Type B pancreatic cell (in vitro differentiated cells): ENCODE data around the gene GPX2. TPM values are rescaled to one million over a fixed set of nuclear protein-coding genes. Genes with fewer than 3 reads are reported as not detected.
A peak's percentile ranks its signal among the peaks of the same experiment; 100 is the strongest.

Experiments used
- DNase-seq: peaks from one replicate; pipeline ENCODE4 v3.0.0; 2021; ENCODE audit warnings: mixed read lengths; ENCODE audit not compliant: unreplicated experiment; ENCODE audit errors: extremely low spot score
- H3K27ac Mint-ChIP-seq: 2 replicates; pipeline ENCODE4 v1.8.0; 2021; ENCODE audit warnings: mild to moderate bottlenecking, mixed read lengths
- H3K27me3 Mint-ChIP-seq: 2 replicates; pipeline ENCODE4 v1.8.0; 2021; ENCODE audit warnings: mixed read lengths
- H3K36me3 Mint-ChIP-seq: 2 replicates; pipeline ENCODE4 v1.8.0; 2021; ENCODE audit warnings: mixed read lengths
- H3K4me1 Mint-ChIP-seq: one replicate; pipeline ENCODE4 v1.8.0; 2021; ENCODE audit warnings: mixed read lengths; ENCODE audit not compliant: unreplicated experiment
- H3K4me3 Mint-ChIP-seq: 2 replicates; pipeline ENCODE4 v1.8.0; 2021; ENCODE audit warnings: mild to moderate bottlenecking, mixed read lengths
- H3K9me3 Mint-ChIP-seq: 2 replicates; pipeline ENCODE4 v1.8.0; 2021; ENCODE audit warnings: mixed read lengths
- CTCF ChIP-seq: fragments of 200-600 bp; sonication (generic); conservative IDR thresholded peaks from 2 replicates; pipeline ENCODE4 v1.5.0; 2021; ENCODE audit warnings: antibody characterized with exemption, mild to moderate bottlenecking
- long read RNA-seq: library from polyadenylated mRNA; unstranded; transcript quantifications from one replicate; pipeline ENCODE4 v2.0.0, GENCODE V29; 2020
- total RNA-seq: library from RNA; stranded (reverse); gene quantifications from 2 replicates; pipeline ENCODE4 v1.2.1, GENCODE V29; 2021; ENCODE audit warnings: low replicate concordance

GPX2 gene
- 39.2 and 69.7 TPM in 2 replicates for total RNA-seq
- long read RNA-seq, transcript GPX2-201 (2 exons, 990 nt) = major isoform, 38 of 45 reads
- long read RNA-seq, partial matches to known transcripts = 0 of 45 reads
- long read RNA-seq, other reads (novel, unspliced or antisense) = 5 of 45 reads

DNA sequence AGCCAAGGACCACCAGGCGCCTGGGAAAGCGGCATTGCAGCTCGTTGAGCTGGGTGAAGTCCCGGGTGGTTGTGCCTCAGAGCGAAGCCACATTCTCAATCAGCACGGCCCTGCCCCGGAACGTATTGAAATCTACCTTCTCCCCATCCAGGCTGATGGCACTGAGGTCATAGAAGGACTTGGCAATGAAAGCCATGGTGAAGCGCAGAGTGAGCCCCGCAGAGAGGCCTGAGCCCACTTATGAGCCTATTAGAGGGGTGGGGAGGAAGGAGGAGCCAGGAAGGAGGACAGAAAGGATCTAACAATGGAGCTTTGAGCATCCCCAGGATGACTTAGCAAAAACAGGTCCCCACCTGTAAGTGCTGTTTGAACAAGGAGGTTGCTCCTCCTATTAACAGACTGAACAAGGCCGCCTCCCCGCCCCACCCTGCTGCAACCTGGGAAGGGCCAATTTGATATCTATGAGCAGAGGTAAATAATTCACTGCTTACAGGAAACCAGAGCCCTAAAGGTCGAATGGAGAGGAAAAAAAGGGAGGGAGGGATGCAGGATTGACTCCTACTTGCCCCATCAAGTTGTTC, at the start of gene GPX2:
GPX2 (minus strand) TSS at position 215 of the 581 bp plus-strand sequence; CDS start at position 196, 19 bp downstream.
- Mint-ChIP-seq H3K4me1 (peaks cover 37% of the 10 kb centered on the region), H3K36me3 (peaks cover 35% of the 10 kb centered on the region), H3K27me3 (no peaks in the 10 kb centered on the region), H3K27ac (peak within 1 kb of the TSS; percentile 91), H3K9me3 (no peaks in the 10 kb centered on the region), H3K4me3 (peak within 1 kb of the TSS; percentile 57)
- DNase-seq = no peak
- TF ChIP-seq CTCF = no peak

- Mint-ChIP-seq H3K9me3 (no peaks in the 10 kb centered on the region), H3K36me3 (peaks cover 10% of the 10 kb centered on the region), H3K4me1 (peaks cover 14% of the 10 kb centered on the region), H3K4me3 (no peak overlapping the region), H3K27ac (no peak overlapping the region), H3K27me3 (peaks cover 2% of the 10 kb centered on the region)
- DNase-seq = no peak
- no peak for TF ChIP-seq CTCF
Measured at GRCh38 chr14:64990939-64991338, 48.4 kb upstream of the GPX2 start.

GRCh38 chr14:64990296-64990695, 47.8 kb upstream of the GPX2 start:
- Mint-ChIP-seq H3K9me3 (no peaks in the 10 kb centered on the region), H3K4me1 (peaks cover 14% of the 10 kb centered on the region), H3K4me3 (peak overlapping the region; percentile 8), H3K27ac (no peak overlapping the region), H3K36me3 (peaks cover 10% of the 10 kb centered on the region), H3K27me3 (peaks cover 4% of the 10 kb centered on the region)
- DNase-seq = no peak
- TF ChIP-seq CTCF = no peak

- H3K4me1 Mint-ChIP-seq = peaks cover 24% of the 10 kb centered on the region
- H3K27me3 Mint-ChIP-seq = peaks cover 9% of the 10 kb centered on the region
- no peak for TF ChIP-seq CTCF
- DNase-seq = no peak
- H3K4me3 Mint-ChIP-seq = peak overlapping the region; percentile 99
- peak overlapping the region; percentile 98 for H3K27ac Mint-ChIP-seq
- no peaks in the 10 kb centered on the region for H3K9me3 Mint-ChIP-seq
- H3K36me3 Mint-ChIP-seq = peaks cover 10% of the 10 kb centered on the region
Measured at GRCh38 chr14:64987438-64987767, 44.9 kb upstream of the GPX2 start.

DNA sequence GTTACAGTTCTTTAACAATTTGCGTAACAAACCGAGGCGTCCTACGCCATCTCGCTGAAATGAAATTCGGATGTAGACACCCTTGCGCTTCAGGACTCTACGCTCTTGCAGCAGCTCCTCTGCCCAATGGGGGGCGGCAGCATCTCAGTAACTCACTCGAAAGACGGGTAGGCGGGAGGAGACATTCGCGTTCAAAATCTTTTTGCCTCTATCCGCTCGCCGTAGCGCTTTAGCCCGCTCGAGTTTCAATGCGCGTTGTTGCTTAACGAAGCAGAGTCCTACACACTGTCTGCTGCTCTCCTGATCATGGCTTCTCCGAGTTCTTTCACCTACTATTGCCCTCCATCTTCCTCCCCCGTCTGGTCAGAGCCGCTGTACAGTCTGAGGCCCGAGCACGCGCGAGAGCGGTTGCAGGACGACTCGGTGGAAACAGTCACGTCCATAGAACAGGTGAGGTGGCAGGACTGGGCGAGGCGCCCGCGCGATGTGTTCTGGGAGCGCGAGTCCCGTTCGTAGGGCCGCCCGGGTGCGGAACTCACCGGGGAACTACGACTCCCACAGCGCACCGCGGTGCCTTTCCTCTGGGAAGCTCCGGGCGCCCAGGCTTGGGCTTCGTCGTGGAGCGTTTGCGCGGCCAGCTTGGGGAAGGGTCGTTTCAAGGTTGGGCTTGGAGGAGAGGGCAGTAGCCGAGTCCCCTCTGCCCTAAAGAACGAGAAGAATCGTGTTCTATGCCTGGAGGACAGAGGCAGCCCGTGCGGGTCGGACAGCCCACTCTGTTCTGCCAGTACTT, 44.3 kb upstream of the GPX2 start, which contains the start of gene FNTB:
FNTB (plus strand) TSS at position 248 of the 790 bp plus-strand sequence; CDS start at position 307, 59 bp downstream.
- Mint-ChIP-seq H3K4me3 (peak within 1 kb of the TSS; percentile 99), H3K27ac (peak within 1 kb of the TSS; percentile 98), H3K27me3 (peaks cover 9% of the 10 kb centered on the region), H3K4me1 (peaks cover 24% of the 10 kb centered on the region), H3K36me3 (peaks cover 10% of the 10 kb centered on the region), H3K9me3 (no peaks in the 10 kb centered on the region)
- peak; percentile 94 for DNase-seq
- TF ChIP-seq CTCF = peak; percentile 73
